PC-9 (cell line): ENCODE measurements around the gene ORMDL3. TPM values are rescaled to one million over a fixed set of nuclear protein-coding genes. Genes with fewer than 3 reads are reported as not detected.
A peak's percentile ranks its signal among the peaks of the same experiment; 100 is the strongest.

Experiments
- BruUV-seq: library from RNA; stranded (reverse); fragments of 400-500 nt; replicated peaks from 2 replicates; lab custom pipeline; 2021; lab: Mats Ljungman, UMichigan
- CTCF ChIA-PET: fragments of 300-600 bp; sonication (Branson Sonifier 250); formaldehyde crosslinking; loops from one replicate; lab custom pipeline; 2022; ENCODE audit warnings: antibody characterized with exemption; lab: Charles Lee
- POLR2A ChIA-PET: fragments of 300-600 bp; sonication (Branson Sonifier 250); formaldehyde crosslinking; loops from one replicate; lab custom pipeline; 2022; ENCODE audit warnings: antibody characterized with exemption; ENCODE audit not compliant: unreplicated experiment; lab: Charles Lee
- DNase-seq, 2 experiments: peaks; one replicate each; pipeline versions ENCODE4 v3.0.0 to v3.0.0-alpha.2; 2015 to 2022; ENCODE audit warnings: mixed read lengths in 1 of 2
- H2AFZ ChIP-seq: fragments of 200-600 bp; sonication (generic); 2 replicates; pipeline ENCODE4 v1.8.1; 2017; ENCODE audit warnings: antibody characterized with exemption
- H3F3A ChIP-seq: fragments of 200-600 bp; sonication (generic); 2 replicates; pipeline ENCODE4 v1.8.1; 2017; ENCODE audit warnings: antibody characterized with exemption, mild to moderate bottlenecking, low read depth; ENCODE audit not compliant: insufficient read depth
- H3K27ac ChIP-seq: fragments of 200-600 bp; sonication (generic); 2 replicates; pipeline ENCODE4 v1.6.1; 2016; ENCODE audit warnings: mixed run types
- H3K27me3 ChIP-seq: fragments of 200-600 bp; sonication (generic); 2 replicates; pipeline ENCODE4 v1.6.1; 2016; ENCODE audit warnings: low read depth, mixed run types; ENCODE audit not compliant: insufficient read depth
- H3K36me3 ChIP-seq: fragments of 200-600 bp; sonication (generic); 2 replicates; pipeline ENCODE4 v1.6.1; 2016; ENCODE audit warnings: low read depth, mixed run types
- H3K4me1 ChIP-seq: fragments of 200-600 bp; sonication (generic); replicated peaks from 2 replicates; pipeline ENCODE4 v1.6.1; 2016; ENCODE audit warnings: mixed run types; ENCODE audit not compliant: insufficient read depth
- H3K4me2 ChIP-seq: fragments of 200-600 bp; sonication (generic); 2 replicates; pipeline ENCODE4 v1.6.1; 2017; ENCODE audit warnings: mixed run types
- H3K4me3 ChIP-seq: fragments of 200-600 bp; sonication (generic); 2 replicates; pipeline ENCODE4 v1.6.1; 2016; ENCODE audit warnings: mixed run types
- H3K79me2 ChIP-seq: fragments of 200-600 bp; sonication (generic); 2 replicates; pipeline ENCODE4 v1.6.1; 2017; ENCODE audit warnings: low read depth, mixed run types
- H3K9me2 ChIP-seq: fragments of 200-600 bp; sonication (generic); 2 replicates; pipeline ENCODE4 v1.8.1; 2017; ENCODE audit warnings: mild to moderate bottlenecking; ENCODE audit not compliant: insufficient read depth
- H3K9me3 ChIP-seq: fragments of 200-600 bp; sonication (generic); 2 replicates; pipeline ENCODE4 v1.8.1; 2016; ENCODE audit warnings: low read depth; ENCODE audit not compliant: insufficient read depth
- H4K20me1 ChIP-seq: fragments of 200-600 bp; sonication (generic); 2 replicates; pipeline ENCODE4 v1.8.1; 2017; ENCODE audit not compliant: insufficient read depth
- EZH2 ChIP-seq: fragments of 200-600 bp; sonication (generic); IDR thresholded peaks from 2 replicates; pipeline ENCODE4 v1.8.0; 2017; ENCODE audit warnings: antibody characterized with exemption, low read depth
- intact Hi-C: fragments of 100-400 bp; cut with micrococcal nuclease; formaldehyde crosslinking; loops from one replicate; pipeline ENCODE4 v1.10.0; 2022; ENCODE audit not compliant: unreplicated experiment
- total RNA-seq: library from RNA; stranded (reverse); gene quantifications from 2 replicates; pipeline ENCODE4 v1.2.3, GENCODE V29; 2021
- TF ChIP-seq, protein P1 (sequence below): fragments of 200-600 bp; sonication (generic); conservative IDR thresholded peaks from 2 replicates; pipeline ENCODE4 v1.6.1; 2017; ENCODE audit warnings: mixed run types, antibody characterized with exemption, mild to moderate bottlenecking, moderate library complexity

The ORMDL3 gene
- total RNA-seq, 1 experiment from 2014 or later, result 51.1 TPM

DNA sequence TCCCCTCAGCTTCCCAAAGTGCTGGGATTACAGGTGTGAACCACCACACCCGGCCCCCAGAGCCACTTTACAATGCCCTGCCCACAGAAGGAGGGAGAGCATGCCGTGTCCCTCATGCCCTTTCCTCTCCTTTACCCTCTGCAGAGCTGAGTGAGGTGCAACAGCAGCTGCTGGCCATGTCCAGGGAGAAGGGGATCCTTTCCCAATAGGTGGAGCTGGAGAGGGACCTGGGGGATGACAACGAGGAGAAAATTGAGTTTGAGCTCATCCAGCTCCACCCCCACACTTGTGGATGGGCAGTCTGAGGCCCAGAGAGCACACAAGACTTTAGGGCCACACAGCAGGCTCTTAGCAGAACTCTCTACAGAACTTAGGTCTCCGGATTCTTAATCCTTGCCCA lies 27.5 kb upstream of the ORMDL3 start:
- BruUV-seq, result no TSS peak
- no peak overlapping the region for H2AFZ ChIP-seq
- H3K79me2 ChIP-seq, result no peaks in the 10 kb centered on the region
- no peak for TF ChIP-seq EZH2
- TF ChIP-seq, protein P1, sequence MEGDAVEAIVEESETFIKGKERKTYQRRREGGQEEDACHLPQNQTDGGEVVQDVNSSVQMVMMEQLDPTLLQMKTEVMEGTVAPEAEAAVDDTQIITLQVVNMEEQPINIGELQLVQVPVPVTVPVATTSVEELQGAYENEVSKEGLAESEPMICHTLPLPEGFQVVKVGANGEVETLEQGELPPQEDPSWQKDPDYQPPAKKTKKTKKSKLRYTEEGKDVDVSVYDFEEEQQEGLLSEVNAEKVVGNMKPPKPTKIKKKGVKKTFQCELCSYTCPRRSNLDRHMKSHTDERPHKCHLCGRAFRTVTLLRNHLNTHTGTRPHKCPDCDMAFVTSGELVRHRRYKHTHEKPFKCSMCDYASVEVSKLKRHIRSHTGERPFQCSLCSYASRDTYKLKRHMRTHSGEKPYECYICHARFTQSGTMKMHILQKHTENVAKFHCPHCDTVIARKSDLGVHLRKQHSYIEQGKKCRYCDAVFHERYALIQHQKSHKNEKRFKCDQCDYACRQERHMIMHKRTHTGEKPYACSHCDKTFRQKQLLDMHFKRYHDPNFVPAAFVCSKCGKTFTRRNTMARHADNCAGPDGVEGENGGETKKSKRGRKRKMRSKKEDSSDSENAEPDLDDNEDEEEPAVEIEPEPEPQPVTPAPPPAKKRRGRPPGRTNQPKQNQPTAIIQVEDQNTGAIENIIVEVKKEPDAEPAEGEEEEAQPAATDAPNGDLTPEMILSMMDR, result no peak
- no peaks in the 10 kb centered on the region for H4K20me1 ChIP-seq
- no peaks in the 10 kb centered on the region for H3K27me3 ChIP-seq
- H3K4me2 ChIP-seq, result no peak overlapping the region
- no peaks in the 10 kb centered on the region for H3K9me2 ChIP-seq
- H3K27ac ChIP-seq, result no peak overlapping the region
- peaks cover 8% of the 10 kb centered on the region for H3K4me1 ChIP-seq
- H3F3A ChIP-seq, result peaks cover 9% of the 10 kb centered on the region; the same call in 1 of the 2 replicates
- no peak overlapping the region for H3K4me3 ChIP-seq
- intact Hi-C loops, result loop anchor here (10.0 kb wide), 1 partner anchor 200 kb away; no protein-coding TSS in a partner anchor
- POLR2A ChIA-PET, result interaction anchor here (0.6 kb wide), 1 partner anchor 223 kb away, joined by 3 read pairs; no protein-coding TSS in a partner anchor
- CTCF ChIA-PET, result interaction anchor here (0.6 to 0.7 kb wide), 2 partner anchors 15 to 215 kb away, joined by 3 to 4 read pairs; no protein-coding TSS in a partner anchor
- DNase-seq, result no peak
- H3K9me3 ChIP-seq, result no peaks in the 10 kb centered on the region
- H3K36me3 ChIP-seq, result no peaks in the 10 kb centered on the region

DNA sequence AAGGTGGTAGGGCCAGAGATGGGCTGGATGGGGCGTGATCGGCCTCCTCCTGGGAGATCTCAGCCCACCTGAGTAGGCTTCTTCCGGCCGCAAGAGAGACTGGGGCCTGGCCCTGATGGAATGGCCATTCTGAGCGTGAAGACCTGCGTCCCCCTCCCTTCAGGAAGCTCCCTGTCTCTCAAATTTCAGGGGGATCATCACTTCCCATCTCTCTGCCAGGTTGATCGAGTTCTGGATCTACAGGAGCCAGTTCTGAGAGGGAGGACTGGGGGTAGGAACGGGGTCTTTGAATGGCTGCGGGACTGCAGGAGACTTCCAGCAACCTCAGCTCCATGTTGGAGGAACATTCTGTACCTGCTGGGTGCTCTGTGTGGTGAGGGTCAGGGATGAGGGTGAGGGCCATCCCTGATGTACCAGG lies 26.1 kb upstream of the ORMDL3 start:
- Histone ChIP-seq H3K79me2 (no peaks in the 10 kb centered on the region), H3F3A (peaks cover 13% of the 10 kb centered on the region; the same call in 1 of the 2 replicates), H3K27ac (no peak overlapping the region), H3K4me2 (peak overlapping the region; percentile 54), H3K9me2 (no peaks in the 10 kb centered on the region), H4K20me1 (no peaks in the 10 kb centered on the region), H3K36me3 (no peaks in the 10 kb centered on the region), H3K27me3 (no peaks in the 10 kb centered on the region), H3K9me3 (no peaks in the 10 kb centered on the region), H3K4me1 (peaks cover 15% of the 10 kb centered on the region), H2AFZ (peak overlapping the region; percentile 66; the same call in 1 of the 2 replicates), H3K4me3 (peak overlapping the region; percentile 13; the same call in 1 of the 2 replicates)
- ChIA-PET CTCF (no interaction called here), POLR2A (interaction anchor here (0.6 to 0.7 kb wide), 3 partner anchors 137 to 279 kb away, joined by 6 to 8 read pairs (median 7); no protein-coding TSS in a partner anchor)
- TF ChIP-seq EZH2, result no peak
- TF ChIP-seq, protein P1, result no peak
- TSS peak; percentile 63 for BruUV-seq
- intact Hi-C loops, result loop anchor here (10.0 kb wide), 1 partner anchor 199 kb away; no protein-coding TSS in a partner anchor
- no peak for DNase-seq

DNA sequence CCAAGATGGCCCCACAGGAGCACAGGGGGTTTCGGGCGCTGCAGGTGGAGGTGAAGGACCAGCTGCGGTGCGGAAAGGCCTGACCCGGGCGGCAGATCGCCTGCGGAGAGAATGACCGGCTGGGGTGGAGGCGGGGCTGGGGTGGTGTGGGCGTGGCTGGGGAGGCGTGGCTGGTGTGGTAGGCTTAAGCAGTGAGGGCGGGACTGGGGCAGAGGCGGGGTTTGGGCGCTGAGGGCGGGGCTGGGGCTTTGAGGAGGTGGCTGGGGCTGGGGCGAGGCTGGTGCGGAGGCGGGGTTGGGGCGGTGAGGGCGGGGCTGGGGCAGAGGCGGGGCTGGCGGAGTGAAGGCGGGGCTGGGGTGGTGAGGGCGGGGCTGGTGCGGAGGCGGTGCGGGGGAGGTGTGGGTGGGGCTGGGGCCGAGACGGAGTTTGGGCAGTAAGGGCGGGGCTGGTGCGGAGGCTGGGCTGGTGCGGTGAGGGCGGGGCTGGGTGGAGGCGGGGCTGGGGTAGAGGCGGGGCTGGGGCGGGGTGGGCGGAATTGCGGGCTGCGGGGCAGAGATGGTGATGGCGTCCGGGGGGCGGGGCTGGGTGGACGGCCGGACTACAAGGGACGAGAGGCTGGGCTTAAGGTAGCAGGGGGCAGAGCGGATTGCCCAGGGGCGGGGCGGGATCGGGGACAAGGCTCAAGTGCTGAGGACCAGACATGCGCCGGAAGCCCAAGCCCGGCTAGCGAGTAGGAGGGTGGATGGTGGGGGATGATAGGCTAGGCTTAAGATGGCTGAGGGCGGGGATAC lies 25.5 kb upstream of the ORMDL3 start:
- no peak overlapping the region for H3K27ac ChIP-seq
- intact Hi-C loops, result loop anchor here (10.0 kb wide), 1 partner anchor 198 kb away; no protein-coding TSS in a partner anchor
- DNase-seq, result peak; percentile 80 to 88

More for the DNA sequence above, 25.5 kb upstream of the ORMDL3 start:
- ChIA-PET CTCF (interaction anchor here (0.6 kb wide), 2 partner anchors 160 to 320 kb away, joined by 7 to 10 read pairs; no protein-coding TSS in a partner anchor), POLR2A (interaction anchor here (0.6 to 0.7 kb wide), 4 partner anchors 136 to 1034 kb away, joined by 5 to 8 read pairs (median 6); no protein-coding TSS in a partner anchor)
- Histone ChIP-seq H3K4me1 (peaks cover 20% of the 10 kb centered on the region), H3K36me3 (no peaks in the 10 kb centered on the region), H3K79me2 (no peaks in the 10 kb centered on the region), H3F3A (peaks cover 14% of the 10 kb centered on the region; the same call in 1 of the 2 replicates), H3K4me3 (peak overlapping the region; percentile 41; the same call in 1 of the 2 replicates), H2AFZ (peak overlapping the region; percentile 73), H4K20me1 (no peaks in the 10 kb centered on the region), H3K9me3 (no peaks in the 10 kb centered on the region), H3K4me2 (peak overlapping the region; percentile 77), H3K27me3 (no peaks in the 10 kb centered on the region), H3K9me2 (no peaks in the 10 kb centered on the region)
- no peak for TF ChIP-seq EZH2
- TF ChIP-seq, protein P1, result no peak
- BruUV-seq, result no TSS peak
